ENCODE results near the gene HMGN2.

- TF ChIP-seq CTCF (IDR thresholded peaks at IDR 0.05), result no peak
- no peak for TF ChIP-seq POLR2A (IDR thresholded peaks at IDR 0.05)
These were observed 38.0 kb upstream of the HMGN2 start for GRCh38 chr1:26434161-26434752.
